ENCODE data around the gene NUMBL.

The NUMBL gene

DNA sequence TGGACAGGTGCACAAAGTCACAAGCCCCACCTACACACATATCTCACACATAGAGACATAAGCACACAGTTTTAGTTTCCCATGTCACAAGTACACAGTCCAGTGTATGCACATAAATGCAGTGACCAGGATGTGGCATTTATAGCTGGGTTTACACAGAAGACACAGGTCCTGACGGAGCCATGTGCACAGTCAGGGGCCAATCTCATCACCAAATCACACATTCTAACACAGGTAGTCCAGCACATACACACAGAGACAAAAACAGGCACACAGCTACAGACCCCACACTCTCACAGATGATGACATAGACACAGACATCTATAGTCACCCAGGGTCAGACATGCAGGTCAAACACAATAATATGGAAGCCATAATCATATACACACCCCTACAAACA, 2.1 kb downstream of the NUMBL start:
- TF ChIP-seq, protein P1, sequence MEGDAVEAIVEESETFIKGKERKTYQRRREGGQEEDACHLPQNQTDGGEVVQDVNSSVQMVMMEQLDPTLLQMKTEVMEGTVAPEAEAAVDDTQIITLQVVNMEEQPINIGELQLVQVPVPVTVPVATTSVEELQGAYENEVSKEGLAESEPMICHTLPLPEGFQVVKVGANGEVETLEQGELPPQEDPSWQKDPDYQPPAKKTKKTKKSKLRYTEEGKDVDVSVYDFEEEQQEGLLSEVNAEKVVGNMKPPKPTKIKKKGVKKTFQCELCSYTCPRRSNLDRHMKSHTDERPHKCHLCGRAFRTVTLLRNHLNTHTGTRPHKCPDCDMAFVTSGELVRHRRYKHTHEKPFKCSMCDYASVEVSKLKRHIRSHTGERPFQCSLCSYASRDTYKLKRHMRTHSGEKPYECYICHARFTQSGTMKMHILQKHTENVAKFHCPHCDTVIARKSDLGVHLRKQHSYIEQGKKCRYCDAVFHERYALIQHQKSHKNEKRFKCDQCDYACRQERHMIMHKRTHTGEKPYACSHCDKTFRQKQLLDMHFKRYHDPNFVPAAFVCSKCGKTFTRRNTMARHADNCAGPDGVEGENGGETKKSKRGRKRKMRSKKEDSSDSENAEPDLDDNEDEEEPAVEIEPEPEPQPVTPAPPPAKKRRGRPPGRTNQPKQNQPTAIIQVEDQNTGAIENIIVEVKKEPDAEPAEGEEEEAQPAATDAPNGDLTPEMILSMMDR (IDR thresholded peaks at IDR 0.05) = no peak
- Histone ChIP-seq H3K4me1 (ENCODE audit: control insufficient read depth in 1 of 2, insufficient read depth in 1 of 2, low read depth in 1 of 2, low read length in 1 of 2) (peaks cover 5 to 19% of the 10 kb centered on the region in 2 experiments), H3K36me3 (peaks cover 31% of the 10 kb centered on the region), H3K4me3 (ENCODE audit: low read depth in 1 of 2, low read length in 1 of 2) (no peak overlapping the region), H3K9me3 (no peaks in the 10 kb centered on the region), H3K27ac (no peak overlapping the region), H3K27me3 (no peaks in the 10 kb centered on the region)

DNA sequence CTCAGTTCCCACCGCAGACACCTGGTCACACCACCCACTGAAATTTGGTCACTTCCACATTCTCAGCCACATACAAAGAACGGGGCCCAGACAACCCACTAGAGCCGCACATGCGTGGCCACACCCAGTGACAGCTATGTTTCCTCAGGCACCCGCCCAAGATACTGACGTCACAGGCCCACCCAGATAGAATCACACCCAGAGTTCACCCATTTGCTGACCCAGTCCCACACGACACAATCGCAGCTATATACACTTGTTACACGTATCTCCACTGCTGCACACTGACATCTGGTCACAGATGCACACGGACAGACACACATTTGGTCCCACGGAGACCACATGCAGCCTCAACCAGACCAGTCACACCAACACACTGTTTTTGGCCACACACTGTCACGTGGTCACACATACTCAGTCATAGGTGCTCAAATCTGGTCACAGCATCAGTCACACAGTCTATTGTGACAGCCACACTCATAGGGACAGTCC, 2.9 kb downstream of the NUMBL start:
- Histone ChIP-seq H3K4me1 (ENCODE audit: control insufficient read depth in 1 of 2, insufficient read depth in 1 of 2, low read depth in 1 of 2, low read length in 1 of 2) (peaks cover 5 to 19% of the 10 kb centered on the region in 2 experiments), H3K4me3 (ENCODE audit: low read depth in 1 of 2, low read length in 1 of 2) (no peak overlapping the region), H3K27ac (no peak overlapping the region), H3K9me3 (no peaks in the 10 kb centered on the region), H3K36me3 (peaks cover 25% of the 10 kb centered on the region), H3K27me3 (no peaks in the 10 kb centered on the region)
- TF ChIP-seq, protein P1 (IDR thresholded peaks at IDR 0.05) = no peak

DNA sequence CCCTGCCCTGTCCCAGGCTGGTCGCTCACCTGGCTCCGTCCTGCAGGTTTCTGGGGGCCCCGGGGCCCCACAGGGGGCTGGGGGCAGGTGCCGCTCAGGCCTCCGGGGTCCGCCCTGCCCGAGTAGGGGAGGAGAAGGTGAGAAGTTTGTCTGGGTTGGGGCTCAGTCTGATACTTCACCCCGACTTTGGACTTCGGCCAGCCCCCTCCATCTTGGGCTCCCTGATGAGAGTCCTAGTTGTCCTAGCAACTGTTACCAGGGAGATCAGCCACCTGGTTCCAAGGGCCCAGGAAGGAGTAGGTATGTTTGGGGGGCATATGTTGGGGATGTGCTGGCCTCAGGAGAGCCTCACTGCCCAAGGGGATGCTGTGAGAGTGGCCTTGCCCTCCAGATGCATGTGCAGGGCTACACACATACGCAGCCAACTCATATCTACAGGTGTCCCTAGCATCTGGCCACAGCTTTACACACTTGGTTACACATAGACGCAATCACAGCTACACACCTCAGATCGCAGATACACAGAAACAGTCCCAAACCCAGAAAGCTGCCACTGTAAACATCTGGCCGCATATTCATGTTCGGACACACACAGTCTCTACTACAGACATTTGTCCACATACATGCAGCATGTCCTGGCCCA, 3.4 kb downstream of the NUMBL start:
- H3K4me3 ChIP-seq (ENCODE audit: low read depth in 1 of 2, low read length in 1 of 2) = no peak overlapping the region
- TF ChIP-seq, protein P1 (IDR thresholded peaks at IDR 0.05) = no peak

DNA sequence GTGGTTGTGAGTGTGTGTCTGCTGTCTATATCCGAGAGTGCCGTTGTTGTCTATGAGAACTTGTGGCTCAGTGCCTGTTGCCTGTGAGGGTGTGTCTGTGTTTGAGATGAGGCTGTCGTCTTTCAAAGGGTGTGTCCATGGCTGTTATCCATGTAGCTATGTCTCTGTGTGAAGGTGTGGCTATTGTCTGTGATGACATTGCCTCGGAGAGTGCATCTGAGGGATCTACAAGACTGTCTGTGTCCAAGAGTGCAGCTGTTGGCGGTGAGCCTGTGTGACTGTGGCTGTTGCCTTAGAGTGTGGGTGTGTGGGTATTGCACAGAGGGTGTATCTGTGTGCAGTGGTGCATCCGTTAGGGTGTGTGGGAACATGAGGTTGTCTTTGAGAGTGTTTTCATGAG, 4.9 kb downstream of the NUMBL start:
- TF ChIP-seq, protein P1 (IDR thresholded peaks at IDR 0.05) = no peak
- Histone ChIP-seq H3K27ac (no peak overlapping the region), H3K36me3 (peaks cover 23% of the 10 kb centered on the region), H3K27me3 (no peaks in the 10 kb centered on the region), H3K4me3 (ENCODE audit: low read depth in 1 of 2, low read length in 1 of 2) (no peak overlapping the region), H3K4me1 (ENCODE audit: control insufficient read depth in 1 of 2, insufficient read depth in 1 of 2, low read depth in 1 of 2, low read length in 1 of 2) (peaks cover 0 to 10% of the 10 kb centered on the region in 2 experiments), H3K9me3 (no peaks in the 10 kb centered on the region)

More for the DNA sequence above, 3.4 kb downstream of the NUMBL start:
- no peaks in the 10 kb centered on the region for H3K9me3 ChIP-seq
- no peaks in the 10 kb centered on the region for H3K27me3 ChIP-seq
- peaks cover 22% of the 10 kb centered on the region for H3K36me3 ChIP-seq
- H3K4me1 ChIP-seq (ENCODE audit: control insufficient read depth in 1 of 2, insufficient read depth in 1 of 2, low read depth in 1 of 2, low read length in 1 of 2) = peaks cover 5 to 19% of the 10 kb centered on the region in 2 experiments
- H3K27ac ChIP-seq = no peak overlapping the region

DNA sequence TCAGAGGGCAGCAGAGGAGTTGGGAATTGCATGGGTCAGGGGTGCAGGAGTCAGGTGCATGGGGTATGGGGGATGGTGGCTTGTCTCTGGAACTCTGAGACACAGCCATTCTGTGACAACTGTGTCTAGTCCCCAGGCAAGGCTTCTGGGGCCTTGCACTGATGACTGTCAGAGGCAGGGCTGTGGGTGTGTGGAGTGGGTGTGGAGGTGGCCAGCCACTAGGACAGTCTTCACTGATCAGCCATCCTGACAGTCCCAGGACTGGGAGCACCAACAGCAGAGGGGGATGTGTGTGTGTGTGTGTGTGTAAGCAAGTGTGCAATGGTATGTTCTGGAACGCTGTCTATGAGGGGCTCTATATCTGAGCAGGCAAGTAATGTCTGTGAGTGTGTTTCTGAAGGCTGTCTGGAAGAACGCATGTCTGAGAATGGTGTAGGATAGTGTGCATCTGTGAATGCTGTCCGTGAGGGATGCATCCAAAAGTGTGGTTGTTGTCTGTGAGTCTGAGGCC, 5.4 kb downstream of the NUMBL start:
- H3K36me3 ChIP-seq = peaks cover 26% of the 10 kb centered on the region
- H3K9me3 ChIP-seq = no peaks in the 10 kb centered on the region
- H3K4me3 ChIP-seq (ENCODE audit: low read depth in 1 of 2, low read length in 1 of 2) = no peak overlapping the region
- TF ChIP-seq, protein P1 (IDR thresholded peaks at IDR 0.05) = no peak
- H3K27ac ChIP-seq = no peak overlapping the region
- H3K27me3 ChIP-seq = no peaks in the 10 kb centered on the region
- H3K4me1 ChIP-seq (ENCODE audit: control insufficient read depth in 1 of 2, insufficient read depth in 1 of 2, low read depth in 1 of 2, low read length in 1 of 2) = peaks cover 0 to 6% of the 10 kb centered on the region in 2 experiments
